ENCODE measurements around the gene KLK4.

DNA sequence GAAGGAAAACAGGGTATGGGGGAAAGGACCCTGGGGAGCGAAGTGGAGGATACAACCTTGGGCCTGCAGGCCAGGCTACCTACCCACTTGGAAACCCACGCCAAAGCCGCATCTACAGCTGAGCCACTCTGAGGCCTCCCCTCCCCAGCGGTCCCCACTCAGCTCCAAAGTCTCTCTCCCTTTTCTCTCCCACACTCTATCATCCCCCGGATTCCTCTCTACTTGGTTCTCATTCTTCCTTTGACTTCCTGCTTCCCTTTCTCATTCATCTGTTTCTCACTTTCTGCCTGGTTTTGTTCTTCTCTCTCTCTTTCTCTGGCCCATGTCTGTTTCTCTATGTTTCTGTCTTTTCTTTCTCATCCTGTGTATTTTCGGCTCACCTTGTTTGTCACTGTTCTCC, 53.8 kb downstream of the KLK4 start:
- TF ChIP-seq GABPA (IDR thresholded peaks at IDR 0.05 in 1 of 2, conservative IDR thresholded peaks at IDR 0.05 in 1 of 2) (no peak), CTCF (IDR thresholded peaks at IDR 0.05; ENCODE audit: low read depth, low read length, missing input control) (no peak)
